Endothelial cell (in vitro differentiated cells): ENCODE data around the gene PPM1H. TPM values are rescaled to one million over a fixed set of nuclear protein-coding genes. Genes with fewer than 3 reads are reported as not detected.

Experiments used
- DNase-seq: peaks from one replicate; pipeline ENCODE4 v3.0.0; 2021; ENCODE audit warnings: low spot score
- H3K27ac Mint-ChIP-seq: one replicate; pipeline ENCODE4 v1.8.0; 2021; ENCODE audit warnings: mixed read lengths, inconsistent platforms; ENCODE audit not compliant: unreplicated experiment
- H3K27me3 Mint-ChIP-seq: one replicate; pipeline ENCODE4 v1.8.0; 2021; ENCODE audit warnings: mild to moderate bottlenecking, moderate library complexity, mixed read lengths, inconsistent platforms; ENCODE audit not compliant: unreplicated experiment
- H3K36me3 Mint-ChIP-seq: one replicate; pipeline ENCODE4 v1.8.0; 2021; ENCODE audit warnings: mild to moderate bottlenecking, low read depth, mixed read lengths, inconsistent platforms; ENCODE audit not compliant: unreplicated experiment
- H3K4me1 Mint-ChIP-seq: one replicate; pipeline ENCODE4 v1.8.0; 2021; ENCODE audit warnings: mild to moderate bottlenecking, mixed read lengths, inconsistent platforms; ENCODE audit not compliant: unreplicated experiment
- H3K4me3 Mint-ChIP-seq: one replicate; pipeline ENCODE4 v1.8.0; 2021; ENCODE audit warnings: mild to moderate bottlenecking, mixed read lengths, inconsistent platforms; ENCODE audit not compliant: unreplicated experiment
- H3K9me3 Mint-ChIP-seq: one replicate; pipeline ENCODE4 v1.8.0; 2021; ENCODE audit warnings: mixed read lengths, inconsistent platforms; ENCODE audit not compliant: unreplicated experiment
- total RNA-seq: library from RNA; stranded (reverse); fragmentation: NEBNext Ultra II Directional; extraction: Animal tissue kit (Norgen Biotek cat#: 25700); gene quantifications from one replicate; pipeline ENCODE4 v1.2.1, GENCODE V29; 2021; ENCODE audit not compliant: unreplicated experiment
- TF ChIP-seq, protein P1 (sequence below): fragments of 200-600 bp; sonication (generic); IDR thresholded peaks from one replicate; pipeline ENCODE4 v1.5.0; 2021; ENCODE audit warnings: antibody characterized with exemption; ENCODE audit not compliant: unreplicated experiment

The PPM1H gene
- total RNA-seq, 1 donor from 2014 or later = 71.8 TPM

DNA sequence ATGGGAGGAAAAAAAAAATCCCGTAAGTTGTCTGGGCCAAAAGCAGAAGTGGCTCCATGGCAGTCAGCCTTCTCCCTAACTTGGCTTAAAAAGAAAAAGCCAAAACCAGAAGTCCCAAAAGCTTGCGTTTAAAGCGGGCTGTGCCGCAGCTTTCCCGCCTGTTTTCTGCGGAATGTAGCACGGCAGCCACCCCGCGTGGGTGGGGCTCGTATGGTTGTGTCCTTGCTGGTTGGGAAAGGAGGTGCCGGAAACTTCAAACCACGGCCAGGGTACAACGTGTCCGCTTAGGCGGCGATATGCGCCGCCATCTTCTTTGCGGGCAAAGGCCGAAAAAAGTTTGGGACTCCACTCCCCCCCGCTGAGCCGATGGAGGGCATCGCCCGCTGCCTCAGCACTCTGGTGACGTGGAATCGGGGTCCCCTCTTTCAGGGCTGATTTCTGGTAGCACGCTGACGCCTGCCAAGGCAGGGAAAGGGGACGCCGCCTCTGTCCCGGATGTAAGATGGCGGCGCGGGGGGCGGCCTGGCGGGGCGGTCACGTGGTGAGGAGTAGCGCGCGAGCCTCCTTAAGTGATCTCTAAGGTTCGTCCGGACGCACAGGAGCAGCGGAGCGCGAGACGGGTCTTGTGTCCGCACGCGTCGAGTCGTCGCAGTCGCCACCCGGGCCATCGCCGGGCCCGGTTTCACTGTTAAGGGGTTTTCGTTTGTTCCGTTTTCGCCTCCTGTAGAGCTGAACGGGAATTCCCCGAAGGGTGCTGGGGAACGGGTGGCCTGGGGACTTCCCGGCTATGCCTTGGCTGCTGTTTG is 332.5 kb downstream of the PPM1H start:
- TF ChIP-seq, protein P1, sequence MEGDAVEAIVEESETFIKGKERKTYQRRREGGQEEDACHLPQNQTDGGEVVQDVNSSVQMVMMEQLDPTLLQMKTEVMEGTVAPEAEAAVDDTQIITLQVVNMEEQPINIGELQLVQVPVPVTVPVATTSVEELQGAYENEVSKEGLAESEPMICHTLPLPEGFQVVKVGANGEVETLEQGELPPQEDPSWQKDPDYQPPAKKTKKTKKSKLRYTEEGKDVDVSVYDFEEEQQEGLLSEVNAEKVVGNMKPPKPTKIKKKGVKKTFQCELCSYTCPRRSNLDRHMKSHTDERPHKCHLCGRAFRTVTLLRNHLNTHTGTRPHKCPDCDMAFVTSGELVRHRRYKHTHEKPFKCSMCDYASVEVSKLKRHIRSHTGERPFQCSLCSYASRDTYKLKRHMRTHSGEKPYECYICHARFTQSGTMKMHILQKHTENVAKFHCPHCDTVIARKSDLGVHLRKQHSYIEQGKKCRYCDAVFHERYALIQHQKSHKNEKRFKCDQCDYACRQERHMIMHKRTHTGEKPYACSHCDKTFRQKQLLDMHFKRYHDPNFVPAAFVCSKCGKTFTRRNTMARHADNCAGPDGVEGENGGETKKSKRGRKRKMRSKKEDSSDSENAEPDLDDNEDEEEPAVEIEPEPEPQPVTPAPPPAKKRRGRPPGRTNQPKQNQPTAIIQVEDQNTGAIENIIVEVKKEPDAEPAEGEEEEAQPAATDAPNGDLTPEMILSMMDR = no peak
- peaks cover 25% of the 10 kb centered on the region for H3K4me1 Mint-ChIP-seq
- H3K9me3 Mint-ChIP-seq = no peaks in the 10 kb centered on the region
- peak overlapping the region; percentile 97 for H3K27ac Mint-ChIP-seq
- peaks cover 8% of the 10 kb centered on the region for H3K27me3 Mint-ChIP-seq
- DNase-seq = peak; percentile 76
- H3K4me3 Mint-ChIP-seq = peak overlapping the region; percentile 92
- H3K36me3 Mint-ChIP-seq = peaks cover 8% of the 10 kb centered on the region

DNA sequence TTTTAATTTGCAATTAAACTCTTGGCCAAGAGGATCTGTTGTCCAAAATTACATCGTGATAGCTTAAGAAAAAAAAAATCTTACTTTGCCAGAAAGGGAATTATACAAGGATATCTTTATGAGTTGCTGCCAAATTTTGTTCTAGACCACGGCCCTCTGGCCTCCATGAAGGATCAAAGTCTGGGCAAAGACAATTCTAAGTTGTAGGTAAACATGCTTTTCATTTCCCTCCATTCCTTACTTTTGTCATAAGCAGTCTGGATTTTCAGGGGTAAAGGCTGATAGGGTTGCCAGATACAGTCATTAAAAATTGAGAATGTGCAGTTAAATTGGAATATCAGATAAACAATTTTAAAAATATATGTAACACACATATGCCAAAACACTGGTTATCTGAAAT is 333.2 kb downstream of the PPM1H start:
- Mint-ChIP-seq H3K4me3 (peak overlapping the region; percentile 92), H3K4me1 (peaks cover 25% of the 10 kb centered on the region), H3K9me3 (no peaks in the 10 kb centered on the region), H3K36me3 (peaks cover 8% of the 10 kb centered on the region), H3K27me3 (peaks cover 8% of the 10 kb centered on the region), H3K27ac (peak overlapping the region; percentile 97)
- TF ChIP-seq, protein P1 = no peak
- no peak for DNase-seq

- peaks cover 9% of the 10 kb centered on the region for H3K4me1 Mint-ChIP-seq
- no peak for DNase-seq
- no peaks in the 10 kb centered on the region for H3K9me3 Mint-ChIP-seq
- TF ChIP-seq, protein P1 = peak; percentile 58
- peaks cover 8% of the 10 kb centered on the region for H3K36me3 Mint-ChIP-seq
- H3K4me3 Mint-ChIP-seq = no peak overlapping the region
- H3K27ac Mint-ChIP-seq = no peak overlapping the region
- H3K27me3 Mint-ChIP-seq = peaks cover 8% of the 10 kb centered on the region
These were observed 335.0 kb downstream of the PPM1H start for GRCh38 chr12:62599854-62600437.

GRCh38 chr12:62598846-62599245 is 336.1 kb downstream of the PPM1H start:
- TF ChIP-seq, protein P1 = no peak
- peaks cover 2% of the 10 kb centered on the region for H3K4me1 Mint-ChIP-seq
- no peak overlapping the region for H3K4me3 Mint-ChIP-seq
- H3K27me3 Mint-ChIP-seq = peaks cover 3% of the 10 kb centered on the region
- peaks cover 1% of the 10 kb centered on the region for H3K36me3 Mint-ChIP-seq
- no peaks in the 10 kb centered on the region for H3K9me3 Mint-ChIP-seq
- DNase-seq = no peak
- H3K27ac Mint-ChIP-seq = no peak overlapping the region

GRCh38 chr12:62597253-62597652 is 337.7 kb downstream of the PPM1H start:
- TF ChIP-seq, protein P1 = no peak

More at GRCh38 chr12:62597253-62597652, 337.7 kb downstream of the PPM1H start:
- peaks cover 2% of the 10 kb centered on the region for H3K4me1 Mint-ChIP-seq
- no peaks in the 10 kb centered on the region for H3K36me3 Mint-ChIP-seq
- H3K27ac Mint-ChIP-seq = no peak overlapping the region
- no peaks in the 10 kb centered on the region for H3K9me3 Mint-ChIP-seq
- H3K4me3 Mint-ChIP-seq = no peak overlapping the region
- no peak for DNase-seq
- H3K27me3 Mint-ChIP-seq = peaks cover under 1% of the 10 kb centered on the region
